Hematopoietic multipotent progenitor cell treated with erythropoietin and hydrocortisone succinate and interleukin-3 and kit ligand, for 8 days (in vitro differentiated cells): ENCODE measurements around the gene SPACA7.

Experiments used
- DNase-seq: peaks from one replicate; pipeline ENCODE4 v3.0.0-alpha.2; 2015

The SPACA7 gene, protein sequence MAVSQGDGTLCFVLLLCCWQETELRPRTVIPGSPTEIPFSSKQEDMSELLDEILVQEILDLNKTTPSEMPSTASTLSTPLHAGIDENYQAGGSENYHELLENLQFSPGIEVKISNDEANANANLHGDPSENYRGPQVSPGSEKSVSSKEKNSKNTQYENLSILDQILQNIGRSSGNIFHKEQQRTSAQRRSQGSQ

DNA sequence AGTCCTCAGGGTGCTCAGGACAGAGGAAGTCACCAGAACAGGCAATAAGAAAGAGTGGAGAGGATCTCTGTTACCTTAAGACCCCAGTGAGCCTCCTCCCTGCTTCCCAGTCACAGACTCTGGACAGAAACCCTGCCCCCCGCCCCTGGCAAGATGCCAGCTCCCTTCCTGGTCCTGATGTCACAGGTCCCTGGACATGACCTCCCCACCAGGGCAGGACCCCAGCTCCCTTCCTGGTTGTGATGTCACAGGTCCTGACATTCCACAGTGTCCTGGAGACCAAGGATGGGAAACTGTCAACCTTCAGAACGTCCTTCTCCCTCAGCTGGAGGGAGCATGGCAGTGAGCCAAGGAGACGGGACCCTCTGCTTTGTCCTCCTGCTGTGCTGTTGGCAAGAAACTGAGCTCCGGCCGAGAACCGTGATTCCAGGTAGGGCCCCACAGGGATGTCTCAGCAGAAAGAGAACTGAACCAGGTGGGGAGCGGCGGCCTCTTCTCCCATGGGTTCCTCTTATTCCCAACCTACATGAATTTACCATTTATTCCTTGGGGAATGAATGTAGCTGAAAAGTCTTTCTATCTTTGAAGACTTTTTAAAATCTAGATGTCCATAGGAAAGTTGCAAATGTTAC lies at the start of gene SPACA7:
SPACA7 (plus strand) TSS at position 306 of the 632 bp plus-strand sequence; CDS start at position 337, 31 bp downstream.
- DNase-seq = no peak

DNA sequence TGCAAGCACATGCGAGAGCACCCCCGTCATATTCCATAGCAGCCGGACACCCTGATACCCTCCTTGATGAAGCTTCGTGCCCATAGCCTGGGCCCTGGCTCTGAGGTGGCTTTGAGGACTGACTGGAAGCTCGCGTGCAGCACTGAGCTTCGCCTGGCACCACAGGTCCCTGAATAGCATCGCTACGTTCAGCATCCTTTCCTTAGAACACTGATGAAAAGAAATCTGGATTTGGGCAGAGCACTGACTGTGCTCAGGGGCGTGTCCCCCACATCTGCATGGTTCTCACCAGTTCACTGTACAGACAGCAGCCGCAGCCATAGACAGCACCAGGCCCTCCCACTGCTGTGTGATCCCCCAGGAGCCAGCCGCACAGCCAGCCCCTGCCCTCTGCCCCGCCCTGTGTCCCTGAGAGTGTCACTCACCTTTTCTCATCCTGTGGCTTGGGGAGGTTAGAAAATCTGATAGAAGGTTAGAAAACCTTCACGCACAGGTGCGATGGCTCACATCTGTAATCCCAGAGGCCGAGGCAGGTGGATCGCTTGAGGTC lies 49.3 kb upstream of the SPACA7 start:
- DNase-seq = no peak

DNA sequence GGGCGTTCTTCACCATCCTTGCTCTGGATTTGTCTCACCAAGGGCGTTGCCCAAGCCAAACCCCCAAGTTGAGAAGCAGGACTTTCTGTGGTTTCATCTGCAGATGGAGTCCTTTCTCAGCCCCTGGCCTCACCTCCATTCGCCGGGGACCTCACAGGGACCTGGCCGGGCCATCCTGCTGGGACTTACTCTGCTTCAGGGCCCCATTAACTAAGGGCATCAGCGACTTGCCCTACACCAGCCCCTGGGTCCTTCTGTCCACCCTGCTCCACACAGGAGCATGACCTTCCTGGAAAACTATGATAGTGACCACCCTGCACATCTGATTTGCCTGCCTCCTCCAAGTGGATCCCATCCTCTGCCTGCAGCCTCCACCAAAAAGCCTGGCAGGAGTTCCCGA lies 47.2 kb upstream of the SPACA7 start:
- DNase-seq = no peak

DNA sequence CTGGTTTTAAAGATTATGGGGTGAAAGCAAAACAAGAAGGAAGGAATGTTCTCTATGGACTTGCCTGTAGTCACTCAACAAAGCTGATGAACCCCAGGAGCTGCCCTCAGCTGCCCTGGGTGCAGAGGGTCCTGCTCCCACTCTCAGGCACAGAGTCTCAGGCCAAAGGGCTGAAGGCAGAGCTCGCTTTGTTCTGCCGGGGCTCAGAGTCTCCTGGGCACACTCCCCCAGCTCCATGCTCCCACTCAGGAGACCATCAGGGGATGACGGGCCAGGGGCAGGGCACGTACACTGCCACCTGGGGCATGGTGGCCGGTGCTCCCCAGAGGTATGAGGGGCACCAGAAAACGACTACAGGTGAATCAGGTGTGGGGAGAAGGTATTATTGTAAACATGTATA lies 46.8 kb upstream of the SPACA7 start:
- DNase-seq = no peak

DNA sequence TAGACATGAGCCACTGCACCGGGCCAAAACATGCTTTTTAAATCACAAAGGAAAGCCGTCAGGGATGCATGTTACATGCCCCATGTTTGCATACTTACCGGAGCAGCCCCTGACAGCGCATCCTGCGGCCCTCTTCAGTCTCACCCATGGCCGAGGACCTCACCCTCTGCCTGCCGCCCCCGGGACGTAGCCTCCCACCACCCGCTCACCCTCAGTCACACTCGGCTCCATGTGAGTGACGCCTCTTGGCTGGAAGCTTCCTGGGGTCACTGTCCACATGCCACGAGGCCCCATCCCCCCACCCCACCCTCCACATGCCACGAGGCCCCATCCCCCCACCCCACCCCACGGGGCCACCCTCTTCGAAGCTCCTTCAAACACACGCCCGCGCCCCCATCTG lies 46.1 kb upstream of the SPACA7 start:
- DNase-seq = no peak

DNA sequence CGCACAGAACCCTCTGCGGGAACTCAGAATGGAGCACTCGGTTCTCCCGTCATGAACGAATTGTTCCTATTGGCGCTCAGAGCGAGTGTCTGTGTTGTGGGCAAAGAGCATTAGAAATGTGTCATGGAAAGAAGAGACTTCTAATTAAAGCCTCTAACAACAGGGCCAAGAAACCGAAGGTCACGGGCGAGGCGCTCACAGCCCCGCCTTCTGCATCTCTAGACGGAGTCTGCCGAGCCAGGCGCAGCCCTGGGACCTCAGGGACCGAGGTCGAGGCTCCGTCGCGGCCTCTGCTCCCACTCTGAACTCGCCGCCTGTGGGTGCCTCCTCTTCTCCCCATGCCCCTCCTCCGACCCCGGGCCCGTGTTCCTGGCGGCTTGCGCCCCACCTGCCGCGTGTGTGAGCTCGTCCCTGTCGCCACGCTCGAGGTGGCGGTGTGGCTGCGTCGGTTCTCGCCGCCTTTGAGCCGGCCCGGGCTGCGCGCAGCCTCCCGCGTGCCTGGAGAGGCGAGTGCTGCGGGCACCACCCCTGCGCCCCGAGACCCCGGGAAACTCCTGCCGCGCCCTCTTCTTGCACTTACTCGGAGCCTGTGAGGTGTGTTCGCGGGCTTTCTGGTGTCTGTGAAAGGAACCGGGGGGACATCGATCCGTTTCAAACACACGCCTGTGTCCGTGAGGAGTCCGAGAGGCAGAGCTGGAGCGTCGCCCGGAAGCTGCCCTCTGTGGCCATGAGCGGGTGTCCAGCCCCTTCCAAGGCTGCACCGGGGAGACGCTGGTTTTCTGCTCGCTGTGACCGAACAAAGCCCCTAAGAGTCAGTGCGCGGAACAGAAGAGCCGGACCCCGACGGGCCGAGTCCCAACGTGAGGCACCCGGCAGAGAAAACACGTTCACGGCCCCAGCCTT lies 45.4 kb upstream of the SPACA7 start:
- no peak for DNase-seq

DNA sequence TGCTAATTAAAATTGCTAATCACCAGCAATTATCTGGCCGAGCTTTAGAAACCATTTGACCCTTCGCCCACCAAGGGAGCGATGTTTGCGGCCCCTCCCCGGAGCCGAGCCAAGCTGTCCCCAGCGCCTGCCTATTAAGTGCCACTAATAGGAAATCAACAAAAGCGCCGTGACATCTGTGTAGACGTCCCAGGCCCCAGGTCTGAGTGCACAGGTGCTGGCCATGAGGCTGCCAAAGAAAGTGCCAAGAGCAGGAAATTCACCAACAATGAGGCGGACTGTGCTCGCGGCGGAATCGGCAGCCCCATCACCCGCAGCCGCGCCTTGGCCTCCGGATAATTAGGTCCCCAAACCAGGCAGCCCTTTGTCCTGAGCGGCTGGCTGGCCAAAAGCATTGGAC lies 44.5 kb upstream of the SPACA7 start:
- DNase-seq = no peak

- no peak for DNase-seq
Measured at GRCh38 chr13:112332727-112333126, 43.4 kb upstream of the SPACA7 start.

DNA sequence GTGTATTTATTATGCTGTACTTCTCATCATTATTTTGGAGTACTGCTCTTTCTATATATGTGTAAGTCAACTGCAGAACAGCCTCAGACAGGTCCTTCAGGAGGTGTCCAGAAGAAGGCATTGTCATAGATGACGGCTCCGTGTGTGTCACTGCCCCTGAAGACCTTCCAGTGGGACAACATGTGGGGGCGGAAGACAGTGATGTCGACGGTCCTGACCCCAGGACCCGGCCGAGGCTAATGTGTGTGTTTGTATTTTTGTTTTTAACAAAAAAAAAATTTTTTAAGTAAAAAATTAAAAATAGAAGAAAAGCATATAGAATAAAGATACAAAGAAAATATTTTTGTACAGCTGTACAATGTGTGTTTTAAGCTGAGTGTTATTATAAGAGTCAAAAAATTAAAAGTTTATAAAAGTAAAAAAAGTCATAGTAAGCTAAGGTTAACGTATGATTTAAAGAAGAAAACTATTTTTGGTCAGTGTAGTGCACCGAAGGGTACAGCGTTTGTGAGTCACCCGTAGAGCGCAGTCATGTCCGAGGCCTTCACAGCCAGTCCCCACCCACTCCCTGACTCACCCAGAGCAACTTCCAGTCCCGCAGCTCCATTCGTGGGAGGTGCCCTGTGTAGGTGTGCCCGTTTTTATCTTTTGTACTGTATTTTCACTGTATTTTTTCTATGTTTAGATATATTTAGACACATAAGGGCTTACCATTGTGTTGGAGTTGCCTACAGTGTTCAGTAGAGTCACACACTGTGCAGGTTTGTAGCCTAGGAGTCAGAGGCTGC lies 42.2 kb upstream of the SPACA7 start:
- no peak for DNase-seq

GRCh38 chr13:112335135-112335534 lies 41.0 kb upstream of the SPACA7 start:
- DNase-seq = no peak

GRCh38 chr13:112341446-112341845 lies 34.7 kb upstream of the SPACA7 start:
- DNase-seq = no peak

DNA sequence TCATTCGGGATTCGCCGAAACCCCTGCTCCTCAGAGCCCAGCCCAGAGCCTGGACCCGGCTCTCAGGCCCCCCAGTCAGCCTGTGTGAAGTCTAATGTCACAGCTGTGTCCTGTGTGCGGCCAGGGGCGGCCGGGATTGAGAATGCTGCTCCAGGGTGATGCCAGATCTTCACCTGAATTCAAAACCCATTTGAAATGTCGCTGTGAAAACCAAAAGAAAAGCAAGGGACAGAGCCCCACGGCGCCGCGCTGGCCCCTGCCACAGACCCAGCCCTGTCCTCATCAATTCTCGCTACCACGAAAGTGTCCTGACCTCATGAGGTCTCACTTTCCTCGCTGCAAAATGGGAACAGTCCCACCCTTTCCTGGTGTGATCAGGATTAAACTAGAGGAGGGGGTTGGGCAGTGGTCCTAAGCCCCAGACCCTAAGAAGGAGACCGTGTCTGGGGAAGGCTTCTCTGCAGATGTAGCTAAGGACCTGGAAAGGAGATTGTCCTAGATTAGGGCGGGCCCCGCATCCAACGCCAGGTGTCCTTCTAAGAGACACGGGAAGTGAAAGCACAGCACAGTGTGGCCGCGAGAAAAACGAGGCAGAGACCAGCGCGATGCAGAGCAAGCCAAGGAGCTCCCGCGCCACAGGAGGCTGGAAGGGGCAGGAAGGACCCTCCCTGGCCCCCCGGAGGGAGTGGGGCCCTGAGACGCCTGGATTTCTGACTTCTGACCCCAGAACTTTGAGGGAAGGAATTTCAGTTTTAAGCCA lies 34.0 kb upstream of the SPACA7 start:
- DNase-seq = no peak

DNA sequence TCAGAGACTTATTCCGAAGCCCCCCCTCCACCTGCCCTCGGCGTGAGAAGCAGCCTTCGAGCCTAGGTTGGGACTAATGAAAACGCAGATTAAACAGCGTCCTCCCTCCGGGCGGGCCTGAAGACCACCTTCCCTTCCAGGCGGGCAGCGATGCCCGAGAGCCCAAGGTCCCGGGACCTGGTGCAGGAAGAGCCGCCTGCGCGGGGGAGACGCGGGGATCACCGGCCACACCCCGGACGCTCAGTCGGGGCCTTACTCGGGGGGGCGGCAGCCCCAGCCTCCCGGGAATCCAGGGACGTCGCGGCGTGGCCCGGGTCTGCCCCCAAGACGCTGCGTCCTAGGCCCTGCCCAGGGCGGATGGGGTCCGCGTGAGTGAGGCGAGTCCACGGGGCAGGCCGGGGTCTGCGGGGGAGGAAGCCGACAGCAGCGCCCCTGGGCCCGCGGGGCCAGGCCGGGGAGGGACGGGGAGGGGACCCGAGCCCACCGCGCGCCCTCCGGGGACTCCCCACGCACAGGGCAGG lies 33.3 kb upstream of the SPACA7 start:
- no peak for DNase-seq

- no peak for DNase-seq
Measured at GRCh38 chr13:112343591-112343990, 32.6 kb upstream of the SPACA7 start.

- DNase-seq = no peak
Measured at GRCh38 chr13:112345826-112346172, 30.4 kb upstream of the SPACA7 start.

DNA sequence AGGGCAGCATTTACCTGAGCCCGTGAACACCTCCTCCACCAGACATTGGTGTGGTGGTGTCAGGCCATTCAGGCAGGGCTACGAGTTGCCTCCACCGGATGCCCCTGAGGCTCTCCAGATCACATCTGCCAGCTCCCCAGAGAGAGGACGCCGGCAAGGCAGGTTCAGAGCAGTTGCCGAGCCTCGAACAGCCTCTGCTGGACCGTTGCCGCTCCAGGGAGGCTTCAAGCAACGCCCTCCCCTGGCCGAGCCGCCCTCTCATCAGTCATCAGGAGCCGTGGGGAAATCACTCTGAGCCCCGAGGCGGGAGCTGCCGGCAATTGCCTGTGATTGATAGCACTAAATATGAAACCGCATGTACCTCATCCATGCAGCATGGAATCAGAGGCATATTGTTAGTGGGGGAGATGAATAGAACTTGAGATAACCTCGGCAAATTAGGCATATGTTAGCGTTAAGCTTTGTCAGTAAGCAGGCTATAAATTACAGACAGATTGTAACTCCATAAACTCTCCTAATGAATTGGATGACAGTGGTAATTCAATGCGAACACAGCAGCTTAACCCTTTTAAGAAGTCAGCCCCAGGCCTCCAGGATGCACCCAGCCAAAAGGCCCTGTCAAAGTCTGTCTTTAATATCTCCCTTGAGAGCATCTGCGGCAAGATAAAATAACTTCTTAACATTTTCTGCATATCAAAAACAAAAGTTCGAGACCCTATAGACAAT lies 29.8 kb upstream of the SPACA7 start:
- no peak for DNase-seq

DNA sequence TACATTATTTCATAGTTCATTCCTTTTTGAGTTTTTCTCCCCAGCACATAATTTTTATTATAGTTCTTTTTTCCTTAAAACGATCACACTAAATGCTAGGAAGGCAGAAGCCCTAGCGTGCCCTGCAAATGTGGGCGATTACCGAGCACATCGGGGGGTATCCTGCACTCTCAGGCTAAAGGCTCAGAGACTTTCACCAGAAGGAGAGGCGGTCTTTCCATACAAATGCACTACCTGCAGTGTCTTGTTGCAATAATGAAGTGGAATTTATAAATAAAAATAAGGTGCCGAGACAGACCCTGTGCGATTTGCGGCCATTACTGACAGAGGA lies 29.3 kb upstream of the SPACA7 start:
- DNase-seq = no peak

DNA sequence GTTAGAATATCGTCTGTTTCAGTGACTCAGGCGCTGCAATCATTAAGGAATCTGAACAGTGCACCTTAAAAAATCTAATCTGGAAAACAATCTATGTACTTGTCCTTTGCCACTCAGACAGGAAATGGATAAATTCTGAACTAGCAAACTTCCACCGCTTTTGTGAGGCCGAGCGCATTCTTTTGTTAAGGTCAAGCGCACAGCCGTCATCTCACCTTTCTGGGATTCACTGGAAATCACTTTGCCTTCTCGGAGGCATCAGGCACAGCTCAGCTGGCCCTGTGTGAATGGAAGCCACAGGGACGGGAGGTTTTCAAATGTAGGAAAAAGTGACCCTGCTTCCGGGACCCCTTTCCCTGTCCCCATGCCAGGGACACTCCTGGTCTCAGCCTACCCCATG lies 28.2 kb upstream of the SPACA7 start:
- no peak for DNase-seq

- no peak for DNase-seq
Measured at GRCh38 chr13:112348642-112349345, 27.4 kb upstream of the SPACA7 start.

GRCh38 chr13:112349681-112350080 lies 26.5 kb upstream of the SPACA7 start:
- DNase-seq = no peak

- DNase-seq = no peak
Measured at GRCh38 chr13:112350300-112350699, 25.9 kb upstream of the SPACA7 start.
